ENCODE data around the gene CDCA3.

Gene CDCA3

DNA sequence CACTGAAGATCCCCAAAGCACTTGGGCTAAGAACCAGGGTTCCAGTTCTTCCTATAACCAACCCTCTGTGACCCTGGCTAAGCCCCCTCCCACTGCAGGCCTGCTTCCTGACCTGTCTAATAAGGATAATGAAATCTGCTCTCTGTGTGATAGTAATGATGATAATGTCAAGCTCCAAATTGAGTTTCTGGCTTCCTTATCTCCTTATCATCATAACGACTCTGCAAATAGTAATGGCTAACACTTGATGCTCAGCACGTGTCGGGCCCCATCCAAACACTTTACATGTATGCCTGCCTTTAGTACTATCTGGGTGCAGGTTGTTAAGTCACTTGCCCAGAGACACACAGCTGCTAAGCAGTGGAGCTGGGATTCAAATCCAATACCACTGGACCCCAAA lies 34.5 kb downstream of the CDCA3 start:
- DNase-seq (ENCODE audit: low spot score), result no peak
- in situ Hi-C loops (cut with MboI; ENCODE audit: low sequenced_read_pairs, unreplicated experiment), result loop anchor here (5.0 kb wide), 1 partner anchor 34 kb away; no protein-coding TSS in a partner anchor
- TF ChIP-seq, protein P1, sequence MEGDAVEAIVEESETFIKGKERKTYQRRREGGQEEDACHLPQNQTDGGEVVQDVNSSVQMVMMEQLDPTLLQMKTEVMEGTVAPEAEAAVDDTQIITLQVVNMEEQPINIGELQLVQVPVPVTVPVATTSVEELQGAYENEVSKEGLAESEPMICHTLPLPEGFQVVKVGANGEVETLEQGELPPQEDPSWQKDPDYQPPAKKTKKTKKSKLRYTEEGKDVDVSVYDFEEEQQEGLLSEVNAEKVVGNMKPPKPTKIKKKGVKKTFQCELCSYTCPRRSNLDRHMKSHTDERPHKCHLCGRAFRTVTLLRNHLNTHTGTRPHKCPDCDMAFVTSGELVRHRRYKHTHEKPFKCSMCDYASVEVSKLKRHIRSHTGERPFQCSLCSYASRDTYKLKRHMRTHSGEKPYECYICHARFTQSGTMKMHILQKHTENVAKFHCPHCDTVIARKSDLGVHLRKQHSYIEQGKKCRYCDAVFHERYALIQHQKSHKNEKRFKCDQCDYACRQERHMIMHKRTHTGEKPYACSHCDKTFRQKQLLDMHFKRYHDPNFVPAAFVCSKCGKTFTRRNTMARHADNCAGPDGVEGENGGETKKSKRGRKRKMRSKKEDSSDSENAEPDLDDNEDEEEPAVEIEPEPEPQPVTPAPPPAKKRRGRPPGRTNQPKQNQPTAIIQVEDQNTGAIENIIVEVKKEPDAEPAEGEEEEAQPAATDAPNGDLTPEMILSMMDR (IDR thresholded peaks at IDR 0.05; ENCODE audit: borderline replicate concordance, control extremely low read depth, extremely low read depth, insufficient read depth, missing control alignments), result no peak

DNA sequence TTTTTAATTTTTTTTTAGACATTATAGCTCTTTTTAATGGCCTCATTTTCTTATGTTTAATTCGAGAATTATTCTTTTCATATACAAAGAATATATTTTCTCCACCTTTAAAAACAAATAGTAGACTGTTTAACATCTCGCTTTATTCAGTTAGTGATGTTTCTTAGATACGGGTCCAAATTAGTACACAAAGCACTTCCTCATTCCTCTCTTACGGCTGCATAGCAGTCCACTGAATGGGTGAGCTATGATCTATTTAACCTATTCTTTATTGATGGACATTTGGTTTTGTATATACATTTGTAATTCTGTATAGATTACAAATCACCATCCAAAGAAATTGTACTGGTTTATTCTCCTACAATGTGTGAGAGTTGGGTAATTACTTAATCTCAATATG lies 37.7 kb downstream of the CDCA3 start:
- in situ Hi-C loops (cut with MboI; ENCODE audit: low sequenced_read_pairs, unreplicated experiment), result no loop called here
- TF ChIP-seq, protein P1 (IDR thresholded peaks at IDR 0.05; ENCODE audit: borderline replicate concordance, control extremely low read depth, extremely low read depth, insufficient read depth, missing control alignments), result no peak
- no peak for DNase-seq (ENCODE audit: low spot score)

DNA sequence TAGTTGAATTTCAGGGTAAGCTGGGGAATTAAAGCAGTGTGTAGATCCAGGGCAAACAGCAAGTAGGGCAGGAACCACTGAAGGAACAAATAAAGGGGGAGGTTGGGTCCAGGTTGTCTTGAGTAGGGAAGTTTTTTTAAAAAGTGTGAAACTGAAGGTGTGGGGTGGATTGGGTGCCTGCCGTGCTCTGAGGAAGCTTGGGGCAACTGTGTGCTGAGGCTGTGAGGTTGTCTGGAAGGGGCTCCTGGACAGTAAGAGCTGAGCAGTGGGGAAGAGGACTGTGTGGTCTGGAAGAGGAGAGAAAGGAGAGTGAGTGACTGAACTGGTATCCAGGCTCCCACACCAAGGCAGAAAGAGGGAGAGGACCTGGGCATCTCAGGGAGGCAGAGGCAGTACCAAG lies 40.3 kb downstream of the CDCA3 start:
- TF ChIP-seq, protein P1 (IDR thresholded peaks at IDR 0.05; ENCODE audit: borderline replicate concordance, control extremely low read depth, extremely low read depth, insufficient read depth, missing control alignments), result no peak
- in situ Hi-C loops (cut with MboI; ENCODE audit: low sequenced_read_pairs, unreplicated experiment), result no loop called here
- DNase-seq (ENCODE audit: low spot score), result no peak

DNA sequence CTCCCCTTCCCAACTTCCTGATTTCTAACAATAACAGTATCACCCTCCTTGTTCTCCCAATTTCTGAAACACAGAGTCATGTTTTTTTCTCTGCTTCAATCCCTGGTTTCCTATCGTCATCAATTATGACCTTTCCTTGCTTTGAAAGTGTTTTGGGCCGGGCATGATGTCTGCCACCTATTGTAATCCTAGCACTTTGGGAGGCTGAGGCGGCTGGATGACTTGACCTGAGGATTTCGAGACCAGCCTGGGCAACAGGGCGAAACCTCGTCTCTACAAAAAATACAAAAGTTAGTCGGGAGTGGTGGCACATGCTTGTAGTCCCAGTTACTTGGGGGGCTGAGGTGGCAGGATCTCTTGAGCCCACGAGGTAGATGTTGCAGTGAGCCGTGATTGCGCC lies 42.0 kb downstream of the CDCA3 start:
- TF ChIP-seq, protein P1 (IDR thresholded peaks at IDR 0.05; ENCODE audit: borderline replicate concordance, control extremely low read depth, extremely low read depth, insufficient read depth, missing control alignments), result no peak
- DNase-seq (ENCODE audit: low spot score), result no peak
- in situ Hi-C loops (cut with MboI; ENCODE audit: low sequenced_read_pairs, unreplicated experiment), result no loop called here

DNA sequence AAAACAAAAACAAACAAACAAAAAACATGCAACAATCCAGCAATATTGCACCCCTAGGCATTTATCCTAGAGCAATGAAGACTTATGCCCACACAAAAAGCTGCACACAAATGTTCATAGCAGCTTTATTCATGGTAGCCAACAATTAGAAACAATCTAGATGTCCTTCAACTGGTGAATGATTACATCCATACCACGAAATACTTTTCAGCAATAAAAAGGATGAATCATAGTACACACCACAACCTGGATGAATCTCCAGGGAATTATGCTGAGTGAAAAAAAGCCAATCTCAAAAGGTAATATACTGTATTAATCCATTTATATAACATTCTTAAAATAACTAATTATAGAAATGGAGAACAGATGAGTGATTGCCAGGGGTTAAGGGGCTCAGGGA lies 43.9 kb downstream of the CDCA3 start:
- TF ChIP-seq, protein P1 (IDR thresholded peaks at IDR 0.05; ENCODE audit: borderline replicate concordance, control extremely low read depth, extremely low read depth, insufficient read depth, missing control alignments), result no peak

DNA sequence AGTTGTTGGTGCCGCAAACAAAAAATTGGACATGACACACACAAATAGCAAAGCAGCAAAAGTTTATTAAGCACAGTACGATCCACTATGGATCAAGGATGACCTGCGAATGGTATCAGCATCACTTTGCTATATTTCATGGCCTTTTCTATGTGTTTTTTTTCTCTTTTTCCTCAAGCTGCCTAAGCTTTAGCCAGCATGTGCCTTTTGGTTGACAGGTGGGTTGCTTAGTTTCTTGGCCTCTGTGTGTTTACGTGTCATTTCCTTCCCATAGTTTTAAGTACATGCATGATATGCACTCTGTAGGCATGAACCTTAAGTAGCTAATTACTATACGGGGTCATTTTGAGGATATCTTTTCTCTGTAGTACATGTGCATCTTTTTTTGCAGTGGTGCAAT lies 51.9 kb downstream of the CDCA3 start:
- in situ Hi-C loops (cut with MboI; ENCODE audit: low sequenced_read_pairs, unreplicated experiment), result no loop called here
- DNase-seq (ENCODE audit: low spot score), result no peak
- TF ChIP-seq, protein P1 (IDR thresholded peaks at IDR 0.05; ENCODE audit: borderline replicate concordance, control extremely low read depth, extremely low read depth, insufficient read depth, missing control alignments), result no peak

More for the DNA sequence above, 43.9 kb downstream of the CDCA3 start:
- DNase-seq (ENCODE audit: low spot score), result no peak
- in situ Hi-C loops (cut with MboI; ENCODE audit: low sequenced_read_pairs, unreplicated experiment), result no loop called here

Measured in GM13976 (cell line).